Measurements from ENCODE around the gene CNTROB.

- no peak for TF ChIP-seq EZH2phosphoT487 (IDR thresholded peaks at IDR 0.05; ENCODE audit: borderline replicate concordance, low read length)
- TF ChIP-seq EZH2 (IDR thresholded peaks at IDR 0.05; ENCODE audit: low read length, unreplicated experiment), result no peak
- TF ChIP-seq CTCF (conservative IDR thresholded peaks at IDR 0.05; ENCODE audit: low read depth, low read length), result no peak
These were observed 24.4 kb downstream of the CNTROB start for GRCh38 chr17:7956228-7956965.

Measured in PC-3 (cell line).